GM12878 (cell line): ENCODE measurements around the gene PTPRN2. TPM values are rescaled to one million over a fixed set of nuclear protein-coding genes. Genes with fewer than 3 reads are reported as not detected.

Experiments
- ATAC-seq: fragments of 200-7000 bp; cut with Tn5 transposase; 3 replicates; pipeline ENCODE4 v1.9.1; 2020; ENCODE audit warnings: mild to moderate bottlenecking, moderate library complexity
- BruUV-seq: library from RNA; stranded (reverse); fragments of 400-500 nt; replicated peaks from 2 replicates; lab custom pipeline; 2021; lab: Mats Ljungman, UMichigan
- CTCF ChIA-PET: fragments of 300-600 bp; sonication (Branson Sonifier 250); formaldehyde crosslinking; extraction: SDS; loops from one replicate; lab custom pipeline; 2021; ENCODE audit warnings: inconsistent platforms; lab: Yijun Ruan, JAX
- POLR2A ChIA-PET: fragments of 350-600 bp; formaldehyde crosslinking; extraction: SDS; loops from one replicate; lab custom pipeline; 2021; ENCODE audit warnings: inconsistent platforms; lab: Charles Lee
- RAD21 ChIA-PET: fragments of 300-600 bp; sonication (Branson Sonifier 250); formaldehyde crosslinking; loops from one replicate; lab custom pipeline; 2023; ENCODE audit warnings: antibody characterized with exemption; ENCODE audit not compliant: unreplicated experiment; lab: Charles Lee
- SMC1A ChIA-PET: fragments of 300-600 bp; sonication (Branson Sonifier 250); formaldehyde crosslinking; loops from one replicate; lab custom pipeline; 2023; ENCODE audit not compliant: unreplicated experiment, uncharacterized antibody; lab: Charles Lee
- DNase-seq: peaks from one replicate; pipeline ENCODE4 v3.0.0-alpha.2; 2011; ENCODE audit warnings: low read depth, low spot score
- FAIRE-seq: peaks from 3 replicates; lab custom pipeline; 2011; peaks lifted over from hg19 to GRCh38; lab: Jason Lieb, UNC
- H2AFZ ChIP-seq: 2 replicates; pipeline ENCODE4 v1.6.0; 2011; ENCODE audit warnings: low read depth, low read length, control low read depth; ENCODE audit not compliant: control insufficient read depth
- H3K27ac ChIP-seq: 2 replicates; pipeline ENCODE4 v1.5.1; 2011; ENCODE audit warnings: control low read depth; ENCODE audit not compliant: control insufficient read depth, insufficient read depth
- H3K27me3 ChIP-seq, 2 experiments: replicated peaks in 1 of 2; 2 replicates each; pipeline versions ENCODE4 v1.6.0 to v1.6.1; 2011; ENCODE audit warnings: low read length in 1 of 2; ENCODE audit not compliant: control insufficient read depth in 2 of 2, insufficient read depth in 2 of 2
- H3K36me3 ChIP-seq, 2 experiments: 2 replicates each; pipeline ENCODE4 v1.5.1; 2011; ENCODE audit warnings: low read length in 1 of 2; ENCODE audit not compliant: control insufficient read depth in 2 of 2, insufficient read depth in 2 of 2
- H3K4me1 ChIP-seq: 2 replicates; pipeline ENCODE4 v1.6.1; 2011; ENCODE audit warnings: mild to moderate bottlenecking, low read length, moderate library complexity, mixed read lengths; ENCODE audit not compliant: control insufficient read depth, insufficient read depth
- H3K4me2 ChIP-seq: 2 replicates; pipeline ENCODE4 v1.6.0; 2011; ENCODE audit warnings: control low read depth; ENCODE audit not compliant: control insufficient read depth, insufficient read depth
- H3K4me3 ChIP-seq: fragments of 200-600 bp; sonication (generic); 2 replicates; pipeline ENCODE4 v1.5.1; 2016
- H3K79me2 ChIP-seq: 2 replicates; pipeline ENCODE4 v1.6.0; 2011; ENCODE audit warnings: low read length; ENCODE audit not compliant: control insufficient read depth, insufficient read depth
- H3K9ac ChIP-seq: 2 replicates; pipeline ENCODE4 v1.8.0; 2011; ENCODE audit warnings: low read length, control low read depth, mixed read lengths; ENCODE audit not compliant: control insufficient read depth, insufficient read depth
- H3K9me3 ChIP-seq: replicated peaks from 3 replicates; pipeline ENCODE4 v1.5.1; 2011; ENCODE audit warnings: mild to moderate bottlenecking, low read length; ENCODE audit not compliant: control insufficient read depth, insufficient read depth
- H4K20me1 ChIP-seq: 2 replicates; pipeline ENCODE4 v1.6.0; 2011; ENCODE audit not compliant: control insufficient read depth, insufficient read depth
- ATF2 ChIP-seq: IDR thresholded peaks from 2 replicates; pipeline ENCODE4 v1.6.1; 2012; ENCODE audit warnings: low read length, inconsistent platforms
- ATF3 ChIP-seq: IDR thresholded peaks from 2 replicates; pipeline ENCODE4 v1.6.1; 2011; ENCODE audit warnings: low read depth, mild to moderate bottlenecking, low read length, moderate library complexity, borderline replicate concordance; ENCODE audit errors: extremely low read depth
- CBX5 ChIP-seq: sonication (generic); IDR thresholded peaks from 2 replicates; pipeline ENCODE4 v1.6.1; 2016; ENCODE audit warnings: low read depth, moderate library complexity, mild to moderate bottlenecking, inconsistent platforms
- CHD1 ChIP-seq: IDR thresholded peaks from 2 replicates; pipeline ENCODE4 v1.6.1; 2012; ENCODE audit warnings: low read depth, low read length, improper control_type of control experiment
- HDAC6 ChIP-seq: fragments of 200-600 bp; sonication (generic); IDR thresholded peaks from one replicate; pipeline ENCODE4 v1.8.0; 2017; ENCODE audit warnings: antibody characterized with exemption; ENCODE audit not compliant: unreplicated experiment
- NR2C1 ChIP-seq: fragments of 450-650 bp; IDR thresholded peaks from 2 replicates; pipeline ENCODE4 v1.6.1; 2017; ENCODE audit warnings: antibody characterized with exemption, mild to moderate bottlenecking, moderate library complexity
- RFX5 ChIP-seq: IDR thresholded peaks from 2 replicates; pipeline ENCODE4 v1.6.1; 2011; ENCODE audit warnings: low read depth, low read length, improper control_type of control experiment
- WGBS: methylation state at CpG from one replicate; pipeline ENCODE4 v1.1.6; 2016; ENCODE audit warnings: low lambda C conversion rate; ENCODE audit not compliant: insufficient replicate concordance, insufficient coverage; ENCODE audit errors: missing lambda C conversion rate; 5-methylcytosine and 5-hydroxymethylcytosine counted together
- in situ Hi-C: fragments of 300-500 bp; cut with MboI; formaldehyde crosslinking; loops from 9 replicates; pipeline ENCODE4 v1.14.3; 2018; ENCODE audit warnings: mixed read lengths
- intact Hi-C: fragments of 100-400 bp; cut with micrococcal nuclease; formaldehyde crosslinking; loops from one replicate; pipeline ENCODE4 v1.14.2; 2022; ENCODE audit not compliant: unreplicated experiment
- polyA plus RNA-seq, 11 experiments: library from polyadenylated mRNA; depleted of rRNA in 4 of 11; unstranded in 6 of 11; stranded (reverse) in 5 of 11; fragments of >200 nt; fragmentation: Nextera tagmentation in 4 of 11; fragmentation: Illumina TruSeq in 1 of 11; extraction: Ambion mirVana in 4 of 11; extraction: Trizol in 1 of 11; gene quantifications; 1 replicate in 1 of 11; 2 replicates in 10 of 11; pipeline versions ENCODE4 v1.2.1 to v1.2.3, GENCODE V29; 2011 to 2016; ENCODE audit warnings: inconsistent platforms in 2 of 11, missing spikeins in 2 of 11, low read depth in 1 of 11
- total RNA-seq, 4 experiments: library from RNA; depleted of rRNA in 3 of 4; stranded (reverse); fragments of >200 nt in 3 of 4; fragmentation: Illumina TruSeq in 1 of 4; extraction: Trizol in 1 of 4; gene quantifications; 2 replicates each; pipeline versions ENCODE4 v1.2.1 to v1.2.3, GENCODE V29; 2013 to 2021

Gene PTPRN2
- total and polyA plus RNA-seq, 10 of the 15 experiments (the other 5 are each of a cell fraction or from before 2014, with no cell fraction given): 5.4 TPM; not detected in 9

- H3K9me3 ChIP-seq: peaks cover 1% of the 10 kb centered on the region; the same call in 1 of the 3 replicates
- TF ChIP-seq RFX5 (no peak), CBX5 (no peak), CHD1 (no peak), ATF3 (no peak), HDAC6 (no peak), ATF2 (no peak), NR2C1 (no peak)
- no peak overlapping the region for H3K4me3 ChIP-seq
- WGBS: 55% methylated on average over 13 of the region's 16 CpGs
- ChIA-PET POLR2A (no interaction called here), RAD21 (no interaction called here), SMC1A (no interaction called here), CTCF (no interaction called here)
- no peak overlapping the region for H3K9ac ChIP-seq
- ATAC-seq: no peak
- no peaks in the 10 kb centered on the region for H3K4me1 ChIP-seq
- no peak for FAIRE-seq
- no peaks in the 10 kb centered on the region for H3K79me2 ChIP-seq
- H4K20me1 ChIP-seq: no peaks in the 10 kb centered on the region
- H2AFZ ChIP-seq: no peak overlapping the region
- no peak overlapping the region for H3K27ac ChIP-seq
- BruUV-seq: no TSS peak
- H3K36me3 ChIP-seq: no peaks in the 10 kb centered on the region
- no peaks in the 10 kb centered on the region for H3K27me3 ChIP-seq
- in situ Hi-C loops (no loop called here), intact Hi-C loops (no loop called here)
- no peak for DNase-seq
- no peak overlapping the region for H3K4me2 ChIP-seq
Measured at GRCh38 chr7:157811946-157812345, 775.7 kb downstream of the PTPRN2 start.
